Measurements from ENCODE around the gene CFAP100.

DNA sequence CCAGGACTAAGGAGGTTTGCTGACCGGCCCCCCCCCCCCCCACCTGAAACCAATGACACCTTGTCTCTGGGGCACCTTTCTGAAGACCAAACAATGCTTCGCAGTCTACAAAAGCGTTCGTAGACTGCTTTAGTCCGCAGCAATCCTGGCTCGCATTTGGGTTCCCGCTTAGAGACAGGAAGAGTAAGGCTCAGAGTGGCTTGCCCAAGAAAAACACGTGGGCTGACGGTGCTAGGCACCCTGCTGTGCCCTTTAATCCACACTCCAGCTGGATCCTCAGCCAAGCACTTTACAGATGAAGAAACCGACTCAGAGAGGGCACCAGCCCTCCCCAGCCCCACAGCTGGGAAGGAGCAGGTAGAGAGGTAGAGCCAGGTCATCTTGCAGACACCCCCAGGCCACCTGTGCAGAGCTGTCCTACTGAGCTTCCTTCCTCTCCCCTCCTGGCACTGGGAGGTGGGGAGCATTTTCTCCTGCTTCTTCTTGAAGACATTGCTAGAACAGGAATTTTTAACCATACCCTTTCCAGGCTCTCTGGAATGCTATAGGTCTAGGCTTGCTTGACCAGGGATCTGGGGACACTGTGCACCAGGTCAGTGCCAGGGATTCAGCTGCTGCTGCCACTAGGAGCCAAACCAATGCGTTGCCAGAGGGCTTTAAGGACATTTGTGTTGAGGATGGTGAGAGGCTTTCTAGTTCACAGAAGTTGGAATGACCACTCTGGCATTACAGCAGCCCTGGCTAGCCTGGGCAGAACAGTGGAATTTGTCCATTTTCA lies 36.5 kb upstream of the CFAP100 start:
- TF ChIP-seq POLR2A (IDR thresholded peaks at IDR 0.05; ENCODE audit: low read depth, low read length) = no peak
- TF ChIP-seq POLR2AphosphoS5 (IDR thresholded peaks at IDR 0.05; ENCODE audit: low read depth, low read length) = no peak

All from GM12892 (cell line).